Measurements from ENCODE around the gene FCHO2.

Gene FCHO2

GRCh38 chr5:73111536-73111935 is 155.7 kb downstream of the FCHO2 start:
- no peak for DNase-seq (ENCODE audit: low read depth)

- DNase-seq (ENCODE audit: low read depth): no peak
These were observed 156.5 kb downstream of the FCHO2 start for GRCh38 chr5:73112359-73112758.

GRCh38 chr5:73114044-73114688 is 158.3 kb downstream of the FCHO2 start:
- no peak for DNase-seq (ENCODE audit: low read depth)

- peak; percentile 76 for DNase-seq (ENCODE audit: low read depth)
These were observed 159.7 kb downstream of the FCHO2 start for GRCh38 chr5:73115399-73116051.

- no peak for DNase-seq (ENCODE audit: low read depth)
These were observed 160.7 kb downstream of the FCHO2 start for GRCh38 chr5:73116506-73116905.

GRCh38 chr5:73117088-73117740 is 161.4 kb downstream of the FCHO2 start:
- no peak for DNase-seq (ENCODE audit: low read depth)

GRCh38 chr5:73118391-73118973 is 162.6 kb downstream of the FCHO2 start:
- DNase-seq (ENCODE audit: low read depth): no peak

- DNase-seq (ENCODE audit: low read depth): no peak
These were observed 163.8 kb downstream of the FCHO2 start for GRCh38 chr5:73119451-73120157.

- no peak for DNase-seq (ENCODE audit: low read depth)
These were observed 164.6 kb downstream of the FCHO2 start, which contains the start of gene TMEM171 for GRCh38 chr5:73120222-73121118. Gene TMEM171 (plus strand): TSS chr5:73120575. CDS start chr5:73123374, 2,799 bp downstream.

GRCh38 chr5:73121119-73121463 is 165.2 kb downstream of the FCHO2 start:
- peak; percentile 41 for DNase-seq (ENCODE audit: low read depth)

- DNase-seq (ENCODE audit: low read depth): peak; percentile 88
These were observed 167.3 kb downstream of the FCHO2 start for GRCh38 chr5:73122875-73123810.

- DNase-seq (ENCODE audit: low read depth): no peak
These were observed 169.4 kb downstream of the FCHO2 start for GRCh38 chr5:73125289-73125688.

- no peak for DNase-seq (ENCODE audit: low read depth)
These were observed 170.5 kb downstream of the FCHO2 start for GRCh38 chr5:73126381-73126780.

GRCh38 chr5:73126957-73127356 is 171.1 kb downstream of the FCHO2 start:
- DNase-seq (ENCODE audit: low read depth): no peak

GRCh38 chr5:73129143-73129542 is 173.3 kb downstream of the FCHO2 start:
- DNase-seq (ENCODE audit: low read depth): no peak

GRCh38 chr5:73130811-73131210 is 175.0 kb downstream of the FCHO2 start:
- DNase-seq (ENCODE audit: low read depth): no peak

GRCh38 chr5:73131711-73132425 is 176.0 kb downstream of the FCHO2 start:
- no peak for DNase-seq (ENCODE audit: low read depth)

- DNase-seq (ENCODE audit: low read depth): no peak
These were observed 176.9 kb downstream of the FCHO2 start for GRCh38 chr5:73132759-73133158.

- no peak for DNase-seq (ENCODE audit: low read depth)
These were observed 179.2 kb downstream of the FCHO2 start for GRCh38 chr5:73135021-73135420.

Measured in HS-5 (cell line).